Stimulated activated naive CD8-positive, alpha-beta T cell treated with anti-CD3 and anti-CD28 coated beads, Interleukin-15, Interleukin-2, amounts not matched to agents 100 ng/mL and 50 ng/mL, for 24 hours (primary cell): ENCODE measurements around the gene PIP4K2C.
"Not testable (repeated sequence)": the region's sequence is repeated elsewhere in the genome, so short reads cannot be mapped to it uniquely, and the experiment has no call there.

ENCODE experiments used
- H3K27ac Mint-ChIP-seq: one replicate; pipeline ENCODE4 v1.8.0; 2021; ENCODE audit warnings: mild to moderate bottlenecking, mixed read lengths
- H3K27me3 Mint-ChIP-seq: one replicate; pipeline ENCODE4 v1.8.0; 2021; ENCODE audit warnings: mixed read lengths
- H3K36me3 Mint-ChIP-seq: one replicate; pipeline ENCODE4 v1.8.0; 2021; ENCODE audit warnings: low read depth, mixed read lengths
- H3K4me1 Mint-ChIP-seq: one replicate; pipeline ENCODE4 v1.8.0; 2021; ENCODE audit warnings: low read depth, mixed read lengths
- H3K4me3 Mint-ChIP-seq: one replicate; pipeline ENCODE4 v1.8.0; 2021; ENCODE audit warnings: mild to moderate bottlenecking, mixed read lengths
- H3K9me3 Mint-ChIP-seq: one replicate; pipeline ENCODE4 v1.8.0; 2021; ENCODE audit warnings: mixed read lengths

PIP4K2C gene

DNA sequence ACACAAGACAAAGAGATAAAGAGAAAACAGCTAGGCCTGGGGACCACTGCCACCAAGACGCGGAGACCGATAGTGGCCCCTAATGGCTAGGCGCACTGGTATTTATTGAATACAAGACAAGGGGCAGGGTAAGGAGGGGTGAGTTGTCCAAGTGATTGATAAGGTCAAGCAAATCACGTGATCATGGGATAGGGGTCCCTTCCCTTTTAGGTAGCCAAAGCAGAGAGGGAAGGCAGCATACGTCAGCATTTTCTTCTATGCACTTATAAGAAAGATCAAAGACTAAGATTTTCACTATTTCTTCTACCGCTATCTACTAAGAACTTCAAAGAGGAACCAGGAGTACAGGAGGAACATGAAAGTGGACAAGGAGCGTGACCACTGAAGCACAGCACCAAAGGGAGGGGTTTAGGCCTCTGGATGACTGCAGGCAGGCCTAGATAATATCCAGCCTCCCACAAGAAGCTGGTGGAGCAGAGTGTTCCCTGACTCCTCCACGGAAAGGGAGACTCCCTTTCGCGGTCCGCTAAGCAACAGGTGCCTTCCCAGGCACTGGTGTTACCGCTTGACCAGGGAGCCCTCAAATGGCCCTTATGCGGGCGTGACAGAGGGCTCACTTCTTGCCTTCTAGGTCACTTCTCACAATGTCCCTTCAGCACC lies 1.9 kb upstream of the PIP4K2C start:
- not testable (repeated sequence) for H3K9me3 Mint-ChIP-seq, H3K36me3 Mint-ChIP-seq, H3K27ac Mint-ChIP-seq, H3K27me3 Mint-ChIP-seq, H3K4me3 Mint-ChIP-seq
- peaks cover 19% of the 10 kb centered on the region for H3K4me1 Mint-ChIP-seq

- peaks cover 10% of the 10 kb centered on the region for H3K36me3 Mint-ChIP-seq
- no peaks in the 10 kb centered on the region for H3K9me3 Mint-ChIP-seq
- H3K4me1 Mint-ChIP-seq: peaks cover 19% of the 10 kb centered on the region
- peak overlapping the region; percentile 89 for H3K4me3 Mint-ChIP-seq
- H3K27ac Mint-ChIP-seq: peak overlapping the region; percentile 80
- H3K27me3 Mint-ChIP-seq: no peaks in the 10 kb centered on the region
Observed at GRCh38 chr12:57590479-57590863, 521 bp upstream of the PIP4K2C start.

DNA sequence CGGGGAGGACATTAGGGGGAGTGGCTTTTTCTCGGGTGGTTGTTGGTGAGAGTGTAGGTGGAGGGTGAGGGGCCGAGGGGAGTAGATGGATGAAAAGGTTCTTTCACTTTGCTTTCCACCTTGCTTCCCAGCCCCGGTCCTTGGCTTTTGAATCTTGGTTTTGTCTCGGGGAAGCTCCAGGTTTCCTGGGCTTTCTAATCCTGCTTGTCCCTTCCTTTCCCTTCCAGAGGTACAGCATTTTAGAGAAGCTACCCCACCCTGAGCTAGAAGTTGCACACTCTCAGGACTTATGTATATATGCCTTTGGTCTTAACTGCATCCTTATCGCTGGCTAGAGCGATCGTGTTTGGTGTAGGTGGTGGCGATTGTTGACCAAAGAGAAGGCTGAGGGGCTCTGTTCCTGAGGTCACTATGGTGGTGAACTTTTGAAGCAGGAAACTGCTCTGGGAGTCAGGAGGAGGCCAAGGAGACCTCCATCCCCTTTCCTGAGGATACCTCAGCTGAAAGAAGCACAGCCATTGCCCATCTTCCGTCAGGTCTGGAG lies 862 bp downstream of the PIP4K2C start:
- peaks cover 19% of the 10 kb centered on the region for H3K4me1 Mint-ChIP-seq
- peak overlapping the region; percentile 89 for H3K4me3 Mint-ChIP-seq
- H3K27me3 Mint-ChIP-seq: no peaks in the 10 kb centered on the region
- H3K9me3 Mint-ChIP-seq: no peaks in the 10 kb centered on the region
- H3K27ac Mint-ChIP-seq: peak overlapping the region; percentile 68
- H3K36me3 Mint-ChIP-seq: peaks cover 10% of the 10 kb centered on the region

- H3K4me1 Mint-ChIP-seq: peaks cover 19% of the 10 kb centered on the region
- peak overlapping the region; percentile 89 for H3K4me3 Mint-ChIP-seq
- H3K36me3 Mint-ChIP-seq: peaks cover 16% of the 10 kb centered on the region
- no peaks in the 10 kb centered on the region for H3K27me3 Mint-ChIP-seq
- H3K9me3 Mint-ChIP-seq: no peaks in the 10 kb centered on the region
- H3K27ac Mint-ChIP-seq: no peak overlapping the region
Observed at GRCh38 chr12:57592551-57593165, 1.7 kb downstream of the PIP4K2C start.

GRCh38 chr12:57593187-57593586 lies 2.2 kb downstream of the PIP4K2C start:
- H3K9me3 Mint-ChIP-seq: no peaks in the 10 kb centered on the region
- no peak overlapping the region for H3K27ac Mint-ChIP-seq
- peaks cover 19% of the 10 kb centered on the region for H3K36me3 Mint-ChIP-seq
- no peak overlapping the region for H3K4me3 Mint-ChIP-seq
- H3K4me1 Mint-ChIP-seq: peaks cover 19% of the 10 kb centered on the region
- no peaks in the 10 kb centered on the region for H3K27me3 Mint-ChIP-seq

DNA sequence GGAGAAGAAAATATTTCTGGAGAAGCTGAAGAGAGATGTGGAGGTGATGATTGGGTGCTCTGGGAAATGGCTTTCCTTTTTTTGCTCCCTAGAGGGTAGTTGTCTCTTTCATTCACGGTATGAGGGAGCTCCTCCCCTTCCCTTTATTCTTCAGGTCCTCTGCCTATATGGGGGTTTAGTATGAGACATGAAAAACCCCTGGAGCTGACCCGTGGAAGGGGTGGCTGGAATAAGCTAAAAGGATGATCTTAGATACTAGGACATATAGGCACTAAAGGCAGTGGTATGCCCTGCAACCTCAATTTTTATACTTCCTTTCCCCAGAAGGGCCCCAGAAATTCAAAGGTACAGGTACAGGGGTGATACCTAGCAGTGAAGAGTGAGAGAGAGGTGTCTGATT lies 9.4 kb downstream of the PIP4K2C start:
- H3K36me3 Mint-ChIP-seq: peaks cover 51% of the 10 kb centered on the region

DNA sequence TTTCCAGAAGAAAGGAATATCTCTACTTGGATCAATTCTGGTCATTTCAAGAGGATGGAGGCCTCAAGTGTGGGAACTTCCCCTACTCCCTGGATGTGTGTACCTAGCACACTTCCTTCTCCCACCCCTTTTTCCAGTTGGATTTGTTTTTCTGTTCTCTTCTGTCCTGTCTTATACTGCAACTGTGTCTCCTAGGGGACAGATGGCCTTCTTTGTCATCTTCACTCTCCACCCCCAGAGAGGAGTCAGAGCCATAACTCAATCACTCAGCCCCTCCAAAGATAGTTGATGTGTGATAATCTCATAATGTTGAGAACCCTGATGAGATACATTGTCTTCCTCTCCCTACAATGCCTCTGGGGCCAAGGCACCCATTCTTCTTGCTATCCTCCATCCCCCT lies 11.6 kb downstream of the PIP4K2C start:
- H3K9me3 Mint-ChIP-seq: no peaks in the 10 kb centered on the region
- H3K4me3 Mint-ChIP-seq: no peak overlapping the region
- H3K4me1 Mint-ChIP-seq: peaks cover 29% of the 10 kb centered on the region
- no peaks in the 10 kb centered on the region for H3K27me3 Mint-ChIP-seq
- H3K36me3 Mint-ChIP-seq: peaks cover 46% of the 10 kb centered on the region
- H3K27ac Mint-ChIP-seq: no peak overlapping the region

More for the DNA sequence above, 9.4 kb downstream of the PIP4K2C start:
- Mint-ChIP-seq H3K4me3 (no peak overlapping the region), H3K9me3 (no peaks in the 10 kb centered on the region), H3K27ac (no peak overlapping the region), H3K27me3 (no peaks in the 10 kb centered on the region), H3K4me1 (peaks cover 19% of the 10 kb centered on the region)

GRCh38 chr12:57603324-57603723 lies 12.3 kb downstream of the PIP4K2C start:
- Mint-ChIP-seq H3K36me3 (peaks cover 42% of the 10 kb centered on the region), H3K4me3 (peak overlapping the region; percentile 84), H3K27ac (no peak overlapping the region), H3K4me1 (peaks cover 29% of the 10 kb centered on the region), H3K9me3 (no peaks in the 10 kb centered on the region), H3K27me3 (no peaks in the 10 kb centered on the region)

DNA sequence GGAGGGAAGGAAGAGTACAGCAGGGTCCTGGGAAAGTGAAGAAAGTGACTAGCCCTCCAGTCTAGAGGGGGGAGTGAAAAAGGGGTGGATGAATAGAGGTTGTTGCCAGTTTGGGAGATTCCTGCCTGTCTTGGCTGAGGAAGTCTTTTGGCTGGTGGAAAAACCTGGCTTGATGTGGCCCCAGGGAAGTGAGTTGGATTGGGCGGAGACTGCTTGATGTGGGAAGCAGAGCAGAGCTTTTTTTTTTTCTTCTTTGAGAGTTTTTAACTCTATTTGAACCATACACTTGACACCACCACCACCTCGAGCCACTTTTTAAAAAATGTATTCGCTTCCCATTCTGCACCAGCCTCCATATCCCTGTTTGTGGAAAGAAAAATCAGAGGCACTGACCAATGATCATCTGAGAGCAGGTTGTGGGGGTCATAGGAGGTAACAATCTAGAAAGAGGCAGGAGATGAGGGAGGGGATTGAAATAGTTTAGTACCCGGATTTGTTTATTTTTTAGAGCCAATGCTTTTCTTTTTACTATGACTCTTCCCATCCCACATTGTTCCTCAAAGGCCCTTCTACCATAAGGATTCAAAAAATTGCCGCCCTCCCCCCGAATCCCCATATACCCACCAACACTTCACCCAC lies 12.9 kb downstream of the PIP4K2C start:
- Mint-ChIP-seq H3K9me3 (no peaks in the 10 kb centered on the region), H3K4me1 (peaks cover 29% of the 10 kb centered on the region), H3K36me3 (peaks cover 37% of the 10 kb centered on the region), H3K4me3 (peak overlapping the region; percentile 84), H3K27ac (peak overlapping the region; percentile 78), H3K27me3 (no peaks in the 10 kb centered on the region)

DNA sequence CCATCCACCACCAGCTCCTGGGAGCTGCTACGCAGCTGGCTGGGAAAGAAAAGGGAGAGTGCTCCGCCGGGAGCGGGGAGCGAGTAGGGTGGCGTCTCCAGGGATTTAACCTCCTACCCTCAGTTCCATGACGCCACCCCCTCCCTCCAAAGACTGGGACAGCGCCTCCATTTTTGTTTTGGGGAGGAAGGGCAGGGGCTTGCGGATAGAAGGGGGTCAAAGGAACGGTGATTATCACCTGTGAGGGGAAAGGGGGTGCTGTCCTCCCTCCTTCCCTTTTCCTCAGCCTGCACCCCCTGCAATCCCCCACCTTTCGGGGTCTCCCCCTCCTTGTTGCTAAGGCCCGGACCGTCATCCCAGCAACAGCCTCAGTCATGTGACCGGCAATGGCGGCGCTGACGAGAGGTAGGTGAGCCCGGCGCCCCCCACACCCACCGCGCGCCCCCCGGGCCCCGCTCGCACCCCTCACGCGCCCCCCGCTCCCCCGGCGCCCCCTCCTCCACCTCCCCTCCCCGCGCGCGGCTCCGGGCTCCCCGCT lies 13.5 kb downstream of the PIP4K2C start, which contains the start of gene DTX3:
Gene DTX3 (plus strand): TSS at position 371 of the 538 bp plus-strand sequence. CDS start 1,694 bp downstream, outside the sequence.
- H3K36me3 Mint-ChIP-seq: peaks cover 31% of the 10 kb centered on the region
- H3K27me3 Mint-ChIP-seq: no peaks in the 10 kb centered on the region
- H3K4me1 Mint-ChIP-seq: peaks cover 29% of the 10 kb centered on the region

GRCh38 chr12:57604992-57605810 lies 14.2 kb downstream of the PIP4K2C start:
- H3K27ac Mint-ChIP-seq: peak overlapping the region; percentile 83
- H3K4me1 Mint-ChIP-seq: peaks cover 29% of the 10 kb centered on the region
- peaks cover under 1% of the 10 kb centered on the region for H3K27me3 Mint-ChIP-seq
- H3K36me3 Mint-ChIP-seq: peaks cover 28% of the 10 kb centered on the region
- H3K9me3 Mint-ChIP-seq: no peaks in the 10 kb centered on the region
- peak overlapping the region; percentile 84 for H3K4me3 Mint-ChIP-seq

More for the DNA sequence above, 13.5 kb downstream of the PIP4K2C start, which contains the start of gene DTX3:
- H3K9me3 Mint-ChIP-seq: no peaks in the 10 kb centered on the region
- peak within 1 kb of the TSS; percentile 84 for H3K4me3 Mint-ChIP-seq
- peak within 1 kb of the TSS; percentile 83 for H3K27ac Mint-ChIP-seq

- Mint-ChIP-seq H3K4me3 (peak overlapping the region; percentile 84), H3K36me3 (peaks cover 21% of the 10 kb centered on the region), H3K9me3 (no peaks in the 10 kb centered on the region), H3K27me3 (peaks cover 3% of the 10 kb centered on the region), H3K27ac (no peak overlapping the region), H3K4me1 (peaks cover 36% of the 10 kb centered on the region)
Observed at GRCh38 chr12:57605811-57606311, 14.9 kb downstream of the PIP4K2C start.

- Mint-ChIP-seq H3K4me3 (peak overlapping the region; percentile 8), H3K4me1 (peaks cover 37% of the 10 kb centered on the region), H3K27me3 (peaks cover 3% of the 10 kb centered on the region), H3K9me3 (no peaks in the 10 kb centered on the region), H3K27ac (no peak overlapping the region), H3K36me3 (peaks cover 19% of the 10 kb centered on the region)
Observed at GRCh38 chr12:57606399-57606798, 15.4 kb downstream of the PIP4K2C start.

DNA sequence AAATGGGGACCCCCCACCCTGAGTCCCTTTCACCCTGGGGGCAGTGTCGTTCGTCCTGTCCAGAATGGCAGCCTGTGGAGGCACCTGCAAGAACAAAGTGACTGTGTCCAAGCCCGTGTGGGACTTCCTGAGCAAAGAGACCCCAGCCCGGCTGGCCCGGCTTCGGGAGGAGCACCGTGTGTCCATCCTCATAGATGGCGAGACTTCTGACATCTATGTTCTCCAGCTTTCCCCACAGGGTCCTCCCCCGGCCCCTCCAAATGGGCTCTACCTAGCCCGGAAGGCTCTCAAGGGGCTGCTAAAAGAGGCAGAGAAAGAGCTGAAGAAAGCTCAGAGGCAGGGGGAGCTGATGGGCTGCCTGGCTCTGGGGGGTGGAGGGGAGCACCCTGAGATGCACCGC lies 15.8 kb downstream of the PIP4K2C start:
- Mint-ChIP-seq H3K27ac (no peak overlapping the region), H3K4me1 (peaks cover 37% of the 10 kb centered on the region)

More for the DNA sequence above, 15.8 kb downstream of the PIP4K2C start:
- Mint-ChIP-seq H3K4me3 (peak overlapping the region; percentile 8), H3K27me3 (peaks cover 3% of the 10 kb centered on the region), H3K9me3 (no peaks in the 10 kb centered on the region), H3K36me3 (peaks cover 15% of the 10 kb centered on the region)
